ENCODE measurements around the gene NDE1. TPM values are rescaled to one million over a fixed set of nuclear protein-coding genes. Genes with fewer than 3 reads are reported as not detected.

NDE1 gene
- total and polyA plus RNA-seq, 2 of the 8 experiments (the other 6 are each of a cell fraction or from before 2014, with no cell fraction given) = 13.3 to 41.3 TPM

DNA sequence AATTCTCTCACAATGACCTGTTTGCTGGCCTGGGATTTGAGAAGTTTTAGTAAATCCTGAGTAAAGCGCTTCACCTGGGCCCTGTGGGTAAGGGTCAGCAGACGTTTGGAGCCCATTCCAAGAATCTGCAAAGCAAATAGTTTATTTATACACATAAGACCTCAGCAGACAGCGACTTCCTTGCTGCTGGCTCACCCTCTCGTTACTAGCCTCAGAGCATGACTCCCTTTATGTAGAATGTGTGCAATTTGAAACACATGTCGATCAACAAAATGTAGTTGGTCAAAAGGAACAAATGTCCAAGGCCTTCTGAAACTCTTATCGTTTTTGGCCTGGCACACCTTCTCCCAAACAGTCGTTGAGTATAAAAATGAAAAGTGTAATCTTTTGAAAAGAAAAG is 38.4 kb upstream of the NDE1 start:
- FAIRE-seq (no peak), DNase-seq (ENCODE audit: low read depth in 1 of 2, low spot score in 2 of 2) (no peak)
- no peak overlapping the region for H4K5ac ChIP-seq (ENCODE audit: insufficient read length, low read depth, low read length)
- H3K27me3 ChIP-seq (replicated peaks in 1 of 4; ENCODE audit: control insufficient read depth in 3 of 4, extremely low read depth in 1 of 4, insufficient read depth in 3 of 4, low read length in 3 of 4) = no peaks in the 10 kb centered on the region
- no peak overlapping the region for H3K56ac ChIP-seq (replicated peaks; ENCODE audit: insufficient read length, low read depth, low read length)
- H3K4me1 ChIP-seq (replicated peaks in 1 of 4; ENCODE audit: control insufficient read depth in 3 of 4, insufficient read depth in 4 of 4, low read length in 3 of 4) = no peaks in the 10 kb centered on the region
- H2BK120ac ChIP-seq (replicated peaks; ENCODE audit: low read depth, low read length) = no peak overlapping the region
- H3K4ac ChIP-seq (replicated peaks; ENCODE audit: insufficient read length, low read depth, low read length) = no peak overlapping the region
- H3K23ac ChIP-seq (ENCODE audit: insufficient read length) = no peak overlapping the region
- no peak overlapping the region for H2BK5ac ChIP-seq (ENCODE audit: low read depth, low read length)
- no peak overlapping the region for H2AK5ac ChIP-seq (ENCODE audit: low read depth, low read length)
- H4K20me1 ChIP-seq (replicated peaks in 1 of 2; ENCODE audit: control insufficient read depth in 1 of 2, insufficient read depth in 2 of 2, low read length in 2 of 2) = peaks cover 1 to 2% of the 10 kb centered on the region in 2 experiments
- POLR2A ChIA-PET (ENCODE audit: partially characterized antibody) = no interaction called here
- no peak overlapping the region for H3K27ac ChIP-seq (ENCODE audit: low read depth, low read length)
- WGBS, 2 experiments (ENCODE audit: extremely low coverage in 1 of 2, insufficient coverage in 1 of 2, insufficient read length in 1 of 2, insufficient replicate concordance in 2 of 2, low coverage in 1 of 2, low lambda C conversion rate in 2 of 2, missing lambda C conversion rate in 1 of 2) = 90% methylated on average over 7 of the region's 7 CpGs; no CpG with 5 or more reads in 1 of the 2 experiments
- no peaks in the 10 kb centered on the region for H3K9me3 ChIP-seq (ENCODE audit: insufficient read depth in 2 of 2, low read depth in 1 of 2, low read length in 1 of 2)
- no peak overlapping the region for H3K14ac ChIP-seq (ENCODE audit: insufficient read length)
- no peak overlapping the region for H2BK15ac ChIP-seq (ENCODE audit: low read length)
- no peak overlapping the region for H4K91ac ChIP-seq (replicated peaks; ENCODE audit: insufficient read length, low read length)
- TF ChIP-seq SP1 (IDR thresholded peaks at IDR 0.05; ENCODE audit: low read depth, low read length) (no peak), SIX5 (IDR thresholded peaks at IDR 0.05; ENCODE audit: low read depth, low read length) (no peak), PHF8 (conservative IDR thresholded peaks at IDR 0.05; ENCODE audit: low read depth, low read length) (no peak), TBP (IDR thresholded peaks at IDR 0.05; ENCODE audit: low read depth, low read length) (no peak), POLR2AphosphoS5 (IDR thresholded peaks at IDR 0.05; ENCODE audit: low read depth, low read length) (no peak), RXRA (IDR thresholded peaks at IDR 0.05; ENCODE audit: insufficient read depth, low read depth, low read length) (no peak)
- H3K4me3 ChIP-seq (ENCODE audit: extremely low read depth in 1 of 4, insufficient read depth in 2 of 4, low read depth in 3 of 4, low read length in 4 of 4) = no peak overlapping the region
- H3K79me2 ChIP-seq (ENCODE audit: control insufficient read depth in 1 of 2, insufficient read depth in 2 of 2, low read length in 2 of 2) = no peaks in the 10 kb centered on the region
- no peak overlapping the region for H3K4me2 ChIP-seq (ENCODE audit: insufficient read depth in 1 of 2, low read depth in 2 of 2, low read length in 2 of 2)
- H2AFZ ChIP-seq (ENCODE audit: low read length) = no peak overlapping the region
- peaks cover 13 to 53% (median 43%) of the 10 kb centered on the region in 4 experiments for H3K36me3 ChIP-seq (ENCODE audit: control insufficient read depth in 2 of 4, insufficient read depth in 4 of 4, low read length in 3 of 4)
- H2BK12ac ChIP-seq (ENCODE audit: low read depth, low read length) = no peak overlapping the region
- no peaks in the 10 kb centered on the region for H3K79me1 ChIP-seq (ENCODE audit: low read depth, low read length)
- no peak overlapping the region for H3K9ac ChIP-seq (replicated peaks in 1 of 4; ENCODE audit: extremely low read depth in 1 of 4, low read depth in 3 of 4, low read length in 3 of 4)
- no peak overlapping the region for H3K18ac ChIP-seq (ENCODE audit: extremely low read depth, low read length)
- peak overlapping the region; percentile 42; the same call in 1 of the 2 replicates for H4K8ac ChIP-seq (ENCODE audit: extremely low read depth, insufficient read depth, low read length)
- no peak overlapping the region for H2BK20ac ChIP-seq (ENCODE audit: low read length)
- CTCF ChIA-PET (ENCODE audit: partially characterized antibody) = no interaction called here
- no peaks in the 10 kb centered on the region for H3K23me2 ChIP-seq (ENCODE audit: low read depth, low read length)

Data from H1 (cell line).